Measurements from ENCODE around the gene FYCO1.

FYCO1 gene

DNA sequence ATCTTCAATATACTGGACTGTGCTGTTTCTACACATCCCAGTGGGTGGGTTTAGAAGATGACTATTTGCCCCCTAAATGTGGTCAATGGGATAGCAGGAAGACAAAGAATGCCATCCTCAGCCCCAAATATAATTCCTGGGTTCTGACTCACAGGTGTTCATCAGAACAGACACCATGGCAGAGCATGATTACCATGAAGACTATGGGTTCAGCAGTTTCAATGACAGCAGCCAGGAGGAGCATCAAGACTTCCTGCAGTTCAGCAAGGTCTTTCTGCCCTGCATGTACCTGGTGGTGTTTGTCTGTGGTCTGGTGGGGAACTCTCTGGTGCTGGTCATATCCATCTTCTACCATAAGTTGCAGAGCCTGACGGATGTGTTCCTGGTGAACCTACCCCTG lies 49.3 kb downstream of the FYCO1 start:
- Histone ChIP-seq H3K9me3 (ENCODE audit: control insufficient read depth, low read length) (no peaks in the 10 kb centered on the region), H2AFZ (no peak overlapping the region), H3K4me2 (ENCODE audit: low read length) (no peak overlapping the region), H3K4me3 (ENCODE audit: low read depth, low read length) (no peak overlapping the region), H3K4me1 (no peaks in the 10 kb centered on the region), H3K36me3 (ENCODE audit: control insufficient read depth, insufficient read depth, low read length) (no peaks in the 10 kb centered on the region), H3K79me2 (no peaks in the 10 kb centered on the region), H3K27ac (no peak overlapping the region), H3K27me3 (ENCODE audit: control insufficient read depth, insufficient read depth, low read length) (no peaks in the 10 kb centered on the region), H3K9ac (no peak overlapping the region)
- TF ChIP-seq, protein P1, sequence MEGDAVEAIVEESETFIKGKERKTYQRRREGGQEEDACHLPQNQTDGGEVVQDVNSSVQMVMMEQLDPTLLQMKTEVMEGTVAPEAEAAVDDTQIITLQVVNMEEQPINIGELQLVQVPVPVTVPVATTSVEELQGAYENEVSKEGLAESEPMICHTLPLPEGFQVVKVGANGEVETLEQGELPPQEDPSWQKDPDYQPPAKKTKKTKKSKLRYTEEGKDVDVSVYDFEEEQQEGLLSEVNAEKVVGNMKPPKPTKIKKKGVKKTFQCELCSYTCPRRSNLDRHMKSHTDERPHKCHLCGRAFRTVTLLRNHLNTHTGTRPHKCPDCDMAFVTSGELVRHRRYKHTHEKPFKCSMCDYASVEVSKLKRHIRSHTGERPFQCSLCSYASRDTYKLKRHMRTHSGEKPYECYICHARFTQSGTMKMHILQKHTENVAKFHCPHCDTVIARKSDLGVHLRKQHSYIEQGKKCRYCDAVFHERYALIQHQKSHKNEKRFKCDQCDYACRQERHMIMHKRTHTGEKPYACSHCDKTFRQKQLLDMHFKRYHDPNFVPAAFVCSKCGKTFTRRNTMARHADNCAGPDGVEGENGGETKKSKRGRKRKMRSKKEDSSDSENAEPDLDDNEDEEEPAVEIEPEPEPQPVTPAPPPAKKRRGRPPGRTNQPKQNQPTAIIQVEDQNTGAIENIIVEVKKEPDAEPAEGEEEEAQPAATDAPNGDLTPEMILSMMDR (IDR thresholded peaks at IDR 0.05): no peak

DNA sequence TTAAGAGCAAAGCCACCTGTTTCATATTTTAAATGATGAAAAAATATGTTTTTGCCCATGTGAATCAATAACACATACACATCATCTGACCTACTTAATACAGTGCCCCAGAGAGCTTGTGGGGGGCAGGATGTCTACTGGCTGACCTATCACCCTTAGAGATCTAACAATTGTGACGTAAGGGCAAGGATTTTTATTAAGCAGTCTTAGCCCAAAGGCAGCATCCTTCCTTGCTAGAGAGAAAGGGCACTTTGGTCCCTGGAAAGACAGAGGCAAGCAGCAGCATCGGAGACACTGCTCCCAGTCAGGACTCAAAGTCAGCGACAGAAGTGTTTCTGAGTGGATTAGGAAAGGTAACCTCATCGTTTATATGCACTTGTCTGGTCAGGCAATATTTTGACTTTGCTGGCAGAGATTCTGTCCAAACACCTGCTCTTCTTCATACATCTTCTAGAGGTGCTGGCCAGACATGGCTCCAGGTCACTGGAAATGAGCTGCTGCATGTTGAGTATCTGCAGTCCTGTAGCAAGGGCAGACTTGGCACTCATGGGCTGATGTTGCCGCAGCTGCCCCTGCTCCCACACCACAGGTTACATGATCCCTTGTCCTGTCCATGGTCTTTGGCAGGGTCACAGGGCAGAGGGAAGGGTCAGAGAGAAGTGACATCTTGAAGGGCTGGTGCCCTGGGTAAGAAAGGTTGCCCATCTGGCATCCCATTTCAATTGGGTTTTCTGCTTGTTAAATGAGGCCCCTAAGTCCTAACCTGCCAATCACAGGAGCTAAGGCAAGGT lies 50.6 kb downstream of the FYCO1 start:
- Histone ChIP-seq H3K4me3 (ENCODE audit: low read depth, low read length) (no peak overlapping the region), H3K4me2 (ENCODE audit: low read length) (no peak overlapping the region), H2AFZ (no peak overlapping the region), H3K36me3 (ENCODE audit: control insufficient read depth, insufficient read depth, low read length) (no peaks in the 10 kb centered on the region), H3K9me3 (ENCODE audit: control insufficient read depth, low read length) (no peaks in the 10 kb centered on the region), H3K9ac (no peak overlapping the region), H3K27ac (no peak overlapping the region), H3K4me1 (no peaks in the 10 kb centered on the region), H3K27me3 (ENCODE audit: control insufficient read depth, insufficient read depth, low read length) (no peaks in the 10 kb centered on the region), H3K79me2 (no peaks in the 10 kb centered on the region)
- TF ChIP-seq, protein P1 (IDR thresholded peaks at IDR 0.05): no peak

DNA sequence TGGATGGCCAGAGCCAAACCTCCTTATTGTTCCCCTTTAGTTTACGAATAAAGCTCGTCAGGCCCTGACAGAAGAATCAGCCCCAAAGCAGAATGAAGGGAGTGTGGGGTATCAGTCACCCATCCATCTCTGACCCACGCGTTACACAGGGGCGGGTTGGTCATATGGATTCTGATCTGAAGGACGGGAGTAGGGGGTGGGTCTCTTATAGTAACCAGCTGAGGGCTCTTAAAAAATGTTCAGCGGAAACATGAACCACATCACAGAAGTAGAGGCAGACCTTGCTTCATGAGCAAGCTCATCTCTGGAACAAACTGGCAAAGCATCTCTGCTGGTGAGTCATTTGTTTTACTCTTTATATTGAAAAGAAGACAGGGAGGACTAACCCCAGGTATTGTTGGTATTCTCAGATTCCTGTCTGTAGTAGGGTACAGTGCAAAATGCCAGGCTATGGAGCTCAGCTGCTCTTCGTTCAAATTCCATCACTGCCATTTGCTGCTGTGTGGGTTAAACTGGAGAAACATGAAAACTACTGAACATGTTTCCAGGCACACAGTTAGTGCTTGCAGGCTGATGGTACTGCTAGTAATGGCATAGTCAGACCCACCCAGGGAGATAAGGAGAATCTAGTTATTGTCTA lies 52.3 kb downstream of the FYCO1 start, which contains the start of gene CXCR6:
Gene CXCR6, plus strand, starts transcription at position 258 of the 640 bp plus-strand sequence. CDS start 3,018 bp downstream, outside the sequence.
- Histone ChIP-seq H3K27ac (no peak within 1 kb of the TSS), H3K9ac (no peak within 1 kb of the TSS), H3K36me3 (ENCODE audit: control insufficient read depth, insufficient read depth, low read length) (no peaks in the 10 kb centered on the region), H3K9me3 (ENCODE audit: control insufficient read depth, low read length) (no peaks in the 10 kb centered on the region), H3K4me1 (no peaks in the 10 kb centered on the region), H2AFZ (no peak within 1 kb of the TSS), H3K4me3 (ENCODE audit: low read depth, low read length) (no peak within 1 kb of the TSS), H3K79me2 (no peaks in the 10 kb centered on the region), H3K27me3 (ENCODE audit: control insufficient read depth, insufficient read depth, low read length) (no peaks in the 10 kb centered on the region), H3K4me2 (ENCODE audit: low read length) (no peak within 1 kb of the TSS)
- TF ChIP-seq, protein P1 (IDR thresholded peaks at IDR 0.05): no peak

DNA sequence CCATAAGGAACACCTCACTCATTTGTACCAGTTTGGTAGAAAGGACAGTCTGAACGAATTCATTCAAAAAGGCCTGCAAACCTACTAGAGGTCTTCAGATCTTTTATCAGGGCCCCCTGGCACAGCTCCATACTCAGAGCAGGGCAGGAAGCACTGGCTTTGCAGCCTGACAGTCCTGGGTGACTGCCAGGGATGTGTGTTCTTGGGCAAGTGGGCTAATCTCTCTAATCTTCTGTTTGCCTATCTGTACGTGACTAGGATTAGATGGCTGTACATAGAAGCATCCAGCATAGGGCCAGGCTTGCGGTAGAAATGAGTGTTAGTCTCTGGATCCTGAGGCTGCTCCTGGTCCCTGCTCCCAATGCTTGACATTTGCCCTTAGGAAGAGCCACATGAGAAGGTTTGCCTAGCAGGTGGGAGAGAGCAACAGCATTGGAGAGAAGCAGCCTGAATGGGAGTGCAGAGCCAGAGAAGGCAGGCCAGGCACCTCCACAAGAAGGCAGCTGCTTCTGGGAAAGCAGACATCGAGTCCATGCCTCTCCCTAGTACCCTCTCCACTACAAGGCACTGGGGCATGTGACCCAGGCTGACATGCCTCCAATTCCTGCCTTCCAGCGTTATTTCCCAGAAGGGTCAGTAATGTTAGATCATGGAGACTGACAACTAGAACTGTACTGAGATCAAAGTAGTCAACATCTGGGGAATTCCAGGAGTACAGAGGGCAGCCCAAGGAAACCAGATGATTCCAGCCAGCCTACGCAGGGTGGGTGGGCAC lies 53.4 kb downstream of the FYCO1 start:
- Histone ChIP-seq H3K27me3 (ENCODE audit: control insufficient read depth, insufficient read depth, low read length) (no peaks in the 10 kb centered on the region), H3K9ac (no peak overlapping the region), H3K4me2 (ENCODE audit: low read length) (no peak overlapping the region), H3K36me3 (ENCODE audit: control insufficient read depth, insufficient read depth, low read length) (no peaks in the 10 kb centered on the region), H2AFZ (no peak overlapping the region), H3K9me3 (ENCODE audit: control insufficient read depth, low read length) (no peaks in the 10 kb centered on the region), H3K4me3 (ENCODE audit: low read depth, low read length) (no peak overlapping the region), H3K27ac (no peak overlapping the region), H3K4me1 (no peaks in the 10 kb centered on the region), H3K79me2 (no peaks in the 10 kb centered on the region)
- TF ChIP-seq, protein P1 (IDR thresholded peaks at IDR 0.05): no peak

All from parathyroid adenoma (tissue), 2 donors.